Activated CD8-positive, alpha-beta memory T cell treated with anti-CD3 and anti-CD28 coated beads, Interleukin-2, amount 10 ng/mL, durations not matched to agents 7 days and 5 days (primary cell): Measurements from ENCODE around the gene CD300LD. TPM values are rescaled to one million over a fixed set of nuclear protein-coding genes. Genes with fewer than 3 reads are reported as not detected.

Source experiments
- total RNA-seq, 2 experiments: library from RNA; stranded (reverse); gene quantifications; one replicate each; pipeline ENCODE4 v1.2.3, GENCODE V29; 2021

Gene CD300LD
- total RNA-seq, 2 experiments from 2014 or later = not detected

Other genes with a start within 250 kb of the CD300LD start
- gene BTBD17, start 230.4 kb downstream of the CD300LD start, total RNA-seq = not detected
- gene GPR142, start 224.8 kb downstream of the CD300LD start, total RNA-seq = not detected
- gene GPRC5C, start 160.2 kb downstream of the CD300LD start, total RNA-seq = not detected
- 10 to 100 TPM in 1 of 2 experiments, 1 to 10 TPM in 1; 2.0 to 15.8 TPM for gene CD300A, start 125.6 kb downstream of the CD300LD start, total RNA-seq
- not detected for gene CD300LB, start 60.8 kb downstream of the CD300LD start, total RNA-seq
- 1 to 10 TPM in 1 of 2 experiments, under 1 TPM in 1; 0.56 to 1.5 TPM for gene CD300C, start 46.2 kb downstream of the CD300LD start, total RNA-seq
- gene CD300H, start 24.8 kb downstream of the CD300LD start, total RNA-seq = not detected
- not detected for gene CD300E, start 31.5 kb upstream of the CD300LD start, total RNA-seq
- not detected for gene CD300LF, start 120.6 kb upstream of the CD300LD start, total RNA-seq
- gene RAB37, start 145.0 kb upstream of the CD300LD start, total RNA-seq = 10 to 100 TPM; 36.7 to 51.7 TPM
- gene NHERF1, start 156.3 kb upstream of the CD300LD start, total RNA-seq = 100 to 1,000 TPM; 284 to 377 TPM
- gene NAT9, start 184.1 kb upstream of the CD300LD start, total RNA-seq = 10 to 100 TPM; 34.1 to 34.5 TPM